Stimulated activated CD4-positive, alpha-beta T cell treated with anti-CD3 and anti-CD28 coated beads, Interleukin-1b, Interleukin-23, amount 100 ng/mL, for 24 hours (primary cell): Measurements from ENCODE around the gene ZDHHC11B.
"Not testable (repeated sequence)": the region's sequence is repeated elsewhere in the genome, so short reads cannot be mapped to it uniquely, and the experiment has no call there.

Source experiments
- DNase-seq, 4 experiments: peaks; one replicate each; pipeline ENCODE4 v3.0.0-alpha.2; 2020; ENCODE audit warnings: low read depth in 4 of 4, low spot score in 1 of 4

ZDHHC11B gene

DNA sequence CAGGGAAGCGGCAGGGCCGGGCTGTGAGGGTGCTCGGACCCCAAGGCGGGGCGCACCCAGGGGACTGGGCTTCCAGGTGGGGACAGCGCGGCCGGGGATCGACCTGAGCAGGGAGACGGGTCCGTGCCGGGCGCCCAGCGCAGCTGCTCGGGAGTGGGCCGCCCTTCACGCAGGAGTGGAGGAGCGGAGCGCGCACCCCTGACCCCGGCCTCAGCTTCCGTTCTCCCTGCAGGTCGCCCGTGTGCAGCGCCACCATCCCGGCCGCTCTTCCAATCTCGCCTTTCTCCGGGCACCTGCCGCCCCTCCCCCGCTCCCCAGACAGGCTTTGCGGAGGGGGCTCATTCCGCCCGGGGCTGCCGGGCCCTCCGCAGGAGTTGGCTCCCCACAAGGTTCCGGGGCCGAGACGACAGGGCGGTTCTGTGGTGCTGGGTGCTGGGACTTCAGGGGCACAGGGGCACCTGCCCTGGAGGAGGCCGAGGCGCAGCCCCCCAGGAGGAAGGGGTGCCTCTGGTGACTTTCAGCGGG is 714 bp upstream of the ZDHHC11B start:
- not testable (repeated sequence) for DNase-seq

DNA sequence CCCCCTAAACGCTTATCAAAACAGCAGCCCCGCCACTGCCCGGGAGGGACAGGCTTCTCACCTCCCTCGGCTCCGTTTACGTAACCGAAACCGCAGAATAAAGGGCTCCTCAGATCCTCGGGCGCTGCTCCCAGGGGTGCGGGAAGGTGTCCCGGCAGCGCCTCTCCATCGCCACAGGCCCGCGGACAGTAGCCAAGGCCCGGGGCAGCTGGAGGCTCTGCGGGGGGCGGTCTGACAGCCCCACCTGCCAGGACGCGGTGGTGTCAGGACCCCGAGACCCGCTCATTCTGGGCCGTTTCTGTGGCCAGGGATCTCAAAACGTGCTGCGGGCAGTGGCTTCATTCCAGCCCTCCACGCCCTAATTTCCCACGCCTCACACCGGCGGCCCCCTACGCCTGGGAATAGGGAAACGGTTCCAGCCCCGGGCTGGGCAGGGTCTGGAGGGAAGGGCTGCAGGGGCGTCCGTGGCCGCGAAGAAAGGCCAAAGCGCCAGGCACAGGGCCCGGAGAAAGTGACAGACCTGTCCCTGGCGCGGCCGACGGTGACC is 575 bp downstream of the ZDHHC11B start:
- not testable (repeated sequence) for DNase-seq

DNA sequence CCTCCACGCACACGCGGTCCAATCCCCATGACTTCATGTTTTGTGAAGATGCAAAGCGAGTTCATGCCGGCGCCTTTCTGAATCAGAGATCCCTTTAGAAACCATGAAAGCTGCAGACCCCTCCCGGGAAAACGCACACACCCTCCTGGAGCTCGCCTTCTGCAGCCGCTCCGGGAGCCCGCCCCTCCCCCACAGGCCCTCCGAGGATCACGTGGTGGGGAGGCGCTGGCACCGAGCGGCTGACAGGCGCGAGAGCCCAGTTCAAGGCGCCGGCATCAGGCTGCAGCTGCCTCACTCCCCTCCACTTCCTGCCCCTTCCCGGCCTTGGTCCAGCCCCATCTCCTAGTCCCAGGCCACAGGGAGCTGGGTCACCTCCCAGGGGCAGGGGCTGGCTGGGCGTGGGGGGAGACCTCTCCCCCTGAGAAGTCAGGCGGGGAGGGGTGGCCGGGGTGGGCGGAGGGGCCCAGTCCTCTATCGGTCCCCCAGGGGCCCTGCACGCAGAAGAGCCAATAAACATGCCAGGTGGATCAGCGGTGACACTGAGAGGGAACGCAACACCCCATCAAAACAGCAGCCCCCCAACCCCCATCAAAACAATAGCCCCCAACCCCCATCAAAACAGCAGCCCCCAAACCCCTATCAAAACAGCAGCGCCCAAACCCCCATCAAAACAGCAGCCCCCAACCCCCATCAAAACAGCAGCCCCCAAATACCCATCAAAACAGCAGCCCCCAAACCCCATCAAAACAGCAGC is 1.3 kb downstream of the ZDHHC11B start:
- DNase-seq = not testable (repeated sequence)

DNA sequence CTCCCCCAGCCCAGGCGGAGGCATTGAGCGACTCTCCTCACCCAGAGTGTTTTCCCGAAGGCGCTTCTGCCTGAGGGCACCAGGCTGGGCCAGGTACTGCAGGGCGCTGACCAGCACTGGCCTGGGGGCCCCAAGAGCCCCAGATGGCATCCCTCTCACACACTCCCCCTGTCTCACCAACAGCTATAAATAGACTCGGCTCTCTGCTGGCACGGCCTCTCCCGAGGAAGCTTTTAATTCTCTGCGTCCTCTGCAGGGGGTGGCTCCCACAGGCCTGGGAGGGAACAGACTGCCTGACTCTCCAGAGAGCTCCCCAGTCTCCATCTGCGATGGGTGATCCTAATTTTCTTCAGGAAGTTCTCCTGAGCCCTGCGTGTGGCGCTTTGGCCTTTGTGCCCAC is 2.2 kb downstream of the ZDHHC11B start:
- not testable (repeated sequence) for DNase-seq

DNA sequence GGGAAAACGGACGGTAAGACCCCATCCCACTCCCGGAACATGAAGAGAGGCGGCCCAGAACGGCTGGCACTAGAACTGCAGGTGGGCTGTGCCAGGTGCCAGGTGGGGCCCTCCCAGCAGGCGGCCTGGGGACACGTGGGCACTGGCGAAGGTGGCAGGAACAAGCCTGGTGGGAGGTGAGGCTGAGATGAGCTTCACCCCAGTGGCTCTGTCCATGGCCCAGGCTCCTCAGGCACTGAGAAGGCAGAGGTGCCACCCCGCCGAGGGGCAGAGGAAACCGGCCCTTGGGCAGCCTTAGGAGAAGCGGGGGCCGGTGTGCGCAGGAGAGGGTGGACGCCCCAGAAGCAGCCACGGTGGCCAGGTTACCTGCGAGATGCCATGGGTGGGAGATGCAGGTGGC is 4.0 kb downstream of the ZDHHC11B start:
- DNase-seq = not testable (repeated sequence)

DNA sequence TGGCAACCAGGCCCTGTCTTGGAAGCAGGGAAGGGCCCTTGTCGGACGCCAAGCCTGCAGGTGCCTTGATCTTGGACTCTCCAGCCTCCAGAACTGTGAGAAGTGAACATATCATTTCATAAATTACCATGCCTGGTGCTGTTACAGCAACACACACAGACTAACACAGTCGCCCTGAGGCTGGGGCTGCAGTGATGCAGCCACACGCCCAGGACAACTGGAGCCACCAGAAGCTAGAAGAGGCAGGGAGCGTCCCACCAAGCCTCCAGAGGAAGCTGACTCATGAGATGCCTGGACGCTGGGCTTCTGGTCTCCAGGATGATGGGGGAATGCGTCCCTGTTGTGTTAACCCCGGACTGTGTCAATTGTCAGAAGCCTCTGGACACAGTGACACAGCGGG is 5.6 kb downstream of the ZDHHC11B start:
- DNase-seq = not testable (repeated sequence)

DNA sequence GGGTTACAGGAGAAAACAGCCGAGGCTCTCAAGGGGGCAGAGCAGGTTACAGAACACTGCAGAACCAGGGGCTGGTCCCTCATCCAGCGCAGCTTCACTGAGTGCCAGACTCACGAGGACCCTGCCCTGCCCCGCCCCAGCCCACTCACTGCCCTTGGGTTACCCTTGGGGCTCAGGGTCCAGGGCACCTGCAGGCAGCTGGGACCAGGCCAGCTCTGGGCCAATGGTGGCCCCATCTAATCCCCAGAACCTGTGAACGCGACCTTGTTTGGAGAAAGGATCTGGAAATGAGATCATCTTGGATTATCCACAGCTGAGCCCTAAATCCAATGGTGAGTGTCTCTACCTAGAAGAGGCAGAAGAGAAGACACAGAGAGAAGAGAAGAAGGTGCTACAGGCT is 6.1 kb downstream of the ZDHHC11B start:
- not testable (repeated sequence) for DNase-seq

DNA sequence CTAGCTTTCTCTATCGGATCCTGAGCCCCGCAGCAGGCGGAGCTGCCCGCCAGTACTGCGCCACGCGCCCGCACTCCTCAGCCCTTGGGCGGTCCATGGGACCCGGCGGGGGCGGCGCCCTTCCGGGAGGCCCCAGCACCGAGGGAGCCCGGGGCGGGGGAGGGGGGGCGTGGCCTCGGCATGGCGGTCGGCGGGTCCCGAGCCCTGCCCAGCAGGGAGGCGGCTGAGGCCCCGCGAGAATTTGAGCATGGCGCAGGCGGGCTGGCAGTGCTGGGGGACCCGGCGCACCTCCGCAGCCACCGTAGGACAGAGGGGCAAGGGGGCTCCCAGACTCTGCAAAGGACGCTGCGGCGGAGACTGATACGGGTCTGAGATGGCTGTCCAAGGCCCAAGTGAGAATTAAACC is 6.8 kb downstream of the ZDHHC11B start:
- DNase-seq = no peak

DNA sequence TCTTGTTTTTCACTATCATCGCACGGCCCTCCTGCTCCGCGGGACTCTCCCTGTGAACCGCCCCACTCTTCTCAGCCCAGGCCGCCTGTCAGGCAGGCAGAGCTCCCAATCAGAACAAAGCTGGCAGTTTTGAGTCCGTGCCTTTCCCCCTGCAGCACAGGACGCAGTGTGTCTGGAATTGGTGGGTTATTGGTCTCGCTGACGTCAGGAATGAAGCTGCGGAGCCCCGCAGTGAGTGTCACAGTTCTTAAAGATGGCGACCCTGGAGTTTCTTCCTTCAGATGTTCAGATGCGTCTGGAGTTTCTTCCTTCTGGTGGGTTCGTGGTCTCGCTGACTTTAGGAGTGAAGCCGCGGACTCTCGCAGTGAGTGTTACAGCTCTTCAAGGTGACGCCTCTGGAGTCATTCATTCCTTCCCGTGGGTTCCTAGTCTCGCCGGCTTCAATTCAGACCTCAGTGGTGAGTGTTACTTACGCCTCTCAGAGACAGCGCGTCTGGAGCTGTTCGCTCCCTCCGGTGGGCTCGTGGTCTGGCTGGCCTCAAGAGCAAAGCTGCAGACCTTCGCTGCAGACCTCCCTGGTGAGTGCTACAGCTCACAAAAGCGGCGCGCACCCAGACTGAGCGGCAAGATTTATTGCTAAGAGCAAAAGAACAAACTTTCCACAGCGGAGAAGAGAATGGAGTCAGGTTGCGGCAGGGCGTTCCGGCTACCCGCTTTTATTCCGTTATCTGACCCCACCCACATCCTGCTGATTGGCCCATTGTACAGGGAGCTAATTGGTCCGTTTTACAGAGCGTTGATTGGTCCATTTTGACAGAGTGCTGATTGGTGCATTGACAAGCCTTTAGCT is 7.4 kb downstream of the ZDHHC11B start:
- no peak for DNase-seq

DNA sequence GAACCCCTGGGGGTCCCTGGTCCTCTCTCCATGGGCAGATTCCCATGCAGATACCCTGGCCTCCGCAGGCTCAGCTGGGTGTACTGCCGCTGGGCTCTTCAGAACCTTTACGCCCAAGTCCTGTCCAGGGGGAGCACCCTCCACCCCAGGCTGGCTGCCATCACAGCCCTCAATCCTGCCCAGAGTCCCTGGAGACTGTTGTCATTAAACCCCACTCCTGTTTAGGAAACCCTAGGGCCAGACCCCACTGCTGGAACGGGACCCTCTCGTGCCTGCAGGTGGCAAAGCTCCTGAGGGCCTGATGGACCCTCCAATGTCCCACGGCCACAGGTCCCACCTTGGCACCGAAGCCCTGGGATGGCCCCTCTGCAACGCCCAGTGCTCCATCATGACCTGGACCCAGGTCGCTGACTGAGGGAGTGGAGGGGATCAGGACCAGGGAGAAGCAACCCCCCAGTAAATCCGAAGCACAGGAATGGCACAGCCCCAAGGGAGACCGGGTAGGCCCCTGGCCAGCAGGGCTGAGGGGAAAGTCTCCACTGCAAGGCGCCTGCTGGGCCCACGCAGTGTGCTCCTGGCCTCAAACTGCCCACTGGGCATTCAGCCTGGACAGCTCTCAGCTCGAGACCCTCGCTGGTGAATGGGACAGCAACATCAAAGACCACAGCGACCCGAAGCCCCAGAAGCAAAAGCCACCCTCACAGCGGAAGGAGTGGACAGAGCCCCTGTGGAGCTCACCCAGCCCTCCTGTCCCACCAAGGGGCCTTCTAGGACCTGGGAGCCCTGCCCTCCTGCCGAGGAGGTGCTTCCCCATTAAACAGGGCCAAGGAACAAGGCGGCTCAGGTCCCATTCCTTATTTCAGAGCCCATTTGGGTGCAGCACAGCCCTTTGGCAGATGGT is 8.3 kb downstream of the ZDHHC11B start:
- DNase-seq = no peak

DNA sequence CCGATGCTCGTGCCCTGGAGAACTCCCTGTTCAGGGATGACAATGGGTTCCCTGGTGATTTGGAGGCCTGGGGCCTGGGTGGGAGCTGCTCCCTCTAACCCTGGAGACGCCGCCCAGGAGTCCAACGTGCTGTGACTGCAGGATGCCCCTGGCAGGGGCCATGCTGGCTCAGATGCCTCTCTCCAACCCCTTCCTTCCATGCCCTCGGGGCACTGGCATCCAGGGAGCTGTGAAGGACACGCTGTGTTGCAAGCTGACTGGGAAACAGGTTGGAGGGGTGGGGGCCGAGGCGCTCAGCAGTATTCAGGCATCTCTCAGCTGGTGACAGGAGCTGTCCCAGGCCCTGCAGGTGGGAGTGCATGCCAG is 9.0 kb downstream of the ZDHHC11B start:
- not testable (repeated sequence) for DNase-seq

DNA sequence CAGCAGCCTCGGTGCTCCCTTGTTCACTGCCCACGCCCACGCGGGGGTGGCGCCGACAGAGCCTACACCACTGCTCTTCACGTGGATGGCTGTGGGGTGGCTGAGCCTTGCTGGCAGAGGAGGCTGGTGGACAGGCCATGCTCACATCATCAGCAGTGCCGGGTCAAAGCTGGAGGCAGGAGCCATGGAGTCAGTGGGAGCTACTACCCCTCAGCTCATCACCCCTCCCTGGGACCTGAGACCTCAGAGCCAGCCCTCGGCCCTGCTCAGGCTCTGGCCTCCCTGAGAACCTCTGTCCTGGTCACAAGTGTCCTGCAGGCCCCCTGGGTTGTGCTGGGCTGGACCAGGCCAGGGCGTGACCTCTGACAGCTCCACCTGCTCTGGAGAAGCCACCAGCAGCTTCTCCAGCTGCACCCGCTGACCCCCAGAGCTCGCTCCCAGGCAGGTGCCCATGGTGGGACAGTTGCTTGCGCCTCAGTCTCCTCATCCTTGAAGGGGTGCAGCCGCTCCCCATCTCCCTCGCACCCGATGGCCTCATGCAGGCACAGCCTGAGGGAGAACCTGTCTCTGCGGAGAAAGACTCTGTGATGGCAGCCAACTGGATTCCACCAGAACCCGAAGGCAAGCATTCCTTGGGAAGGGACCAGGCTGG is 9.5 kb downstream of the ZDHHC11B start:
- DNase-seq = not testable (repeated sequence)

DNA sequence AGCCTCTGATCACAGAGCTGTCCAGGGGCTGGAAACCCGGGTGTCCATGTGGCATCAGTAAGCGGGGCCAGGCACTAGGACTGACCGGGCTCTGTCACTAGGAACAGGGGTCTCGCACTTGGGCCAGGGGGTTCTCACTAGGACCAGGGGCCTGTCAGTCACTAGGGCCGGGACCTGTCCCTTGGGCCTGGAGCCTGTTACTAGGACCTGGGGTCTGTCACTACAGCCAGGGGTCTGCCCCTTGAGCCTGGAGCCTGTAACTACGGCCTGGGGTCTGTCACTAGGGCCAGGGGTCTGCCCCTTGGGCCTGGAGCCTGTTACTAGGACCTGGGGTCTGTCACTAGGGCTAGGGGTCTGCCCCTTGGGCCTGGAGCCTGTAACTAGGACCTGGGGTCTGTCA is 10.2 kb downstream of the ZDHHC11B start:
- not testable (repeated sequence) for DNase-seq

DNA sequence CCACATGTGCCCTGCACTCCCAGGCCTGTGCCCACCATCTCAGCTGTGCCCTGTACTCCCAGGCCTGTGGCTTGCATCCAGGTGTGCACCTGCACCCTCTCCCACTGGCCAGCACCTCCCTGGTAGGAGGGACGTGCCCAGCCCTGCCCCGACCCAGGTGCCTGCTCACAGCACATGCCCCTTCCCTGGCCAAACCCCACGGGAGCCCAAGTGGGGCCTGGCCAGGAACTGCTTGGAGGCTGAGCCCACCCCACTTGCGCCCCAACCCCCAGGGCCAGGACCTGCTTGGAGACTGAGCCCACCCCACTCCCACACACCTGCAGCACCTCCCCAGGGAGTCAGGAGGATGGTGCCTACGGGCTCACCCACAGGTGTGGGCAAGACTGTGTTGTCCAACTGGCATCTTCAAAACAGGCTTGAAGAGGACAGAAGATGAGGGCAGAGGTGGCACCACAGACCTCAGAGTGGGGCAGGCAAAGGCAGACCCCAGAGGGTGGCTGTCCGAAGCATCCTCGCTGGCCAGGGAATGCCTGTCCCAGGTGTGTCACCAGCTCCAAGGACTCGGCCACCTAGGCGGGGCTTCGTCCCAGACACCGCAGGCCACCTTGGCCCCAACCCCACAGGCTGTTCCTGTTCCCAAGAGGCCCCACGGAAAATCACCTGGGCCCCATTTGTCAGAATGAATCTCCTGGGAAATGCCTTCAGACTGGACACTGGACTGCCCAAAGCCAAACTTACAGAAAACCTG is 10.8 kb downstream of the ZDHHC11B start:
- DNase-seq = no peak

DNA sequence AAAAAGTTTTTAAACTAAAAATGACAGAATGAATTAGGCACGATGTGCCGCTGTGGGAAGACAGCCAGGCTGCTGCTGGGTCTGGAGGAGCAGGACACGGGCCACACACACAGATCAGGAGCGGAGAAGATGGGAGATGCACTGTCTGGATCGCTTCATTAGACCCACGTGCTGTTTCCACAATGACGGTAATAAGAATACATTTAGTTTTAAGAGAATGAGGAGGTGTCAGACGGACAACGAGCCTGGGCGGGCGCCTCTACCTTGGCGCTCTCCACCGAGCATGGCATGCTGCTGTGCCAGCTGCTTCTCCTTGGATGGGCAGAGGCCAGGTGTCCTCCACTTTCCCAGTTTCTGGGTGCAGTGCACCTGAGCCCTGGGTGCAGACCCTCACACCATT is 11.6 kb downstream of the ZDHHC11B start:
- not testable (repeated sequence) for DNase-seq

DNA sequence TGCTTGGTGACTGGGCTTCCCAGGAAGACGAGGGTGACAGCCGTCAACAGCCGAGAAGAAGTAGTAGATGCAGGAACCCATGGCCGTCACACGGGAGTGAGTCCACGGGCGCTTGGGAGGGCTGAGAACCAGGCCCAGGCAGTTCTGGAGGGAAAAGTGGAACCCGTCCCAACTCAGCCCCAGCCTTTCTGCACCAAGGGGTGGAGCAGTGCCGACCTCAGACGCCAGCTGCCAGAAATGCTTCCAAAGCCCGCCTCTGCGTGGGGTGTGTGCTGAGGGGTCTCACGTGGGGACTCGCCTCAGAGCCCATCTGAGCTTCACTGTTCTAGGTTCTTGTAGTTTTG is 12.0 kb downstream of the ZDHHC11B start:
- DNase-seq = not testable (repeated sequence)

DNA sequence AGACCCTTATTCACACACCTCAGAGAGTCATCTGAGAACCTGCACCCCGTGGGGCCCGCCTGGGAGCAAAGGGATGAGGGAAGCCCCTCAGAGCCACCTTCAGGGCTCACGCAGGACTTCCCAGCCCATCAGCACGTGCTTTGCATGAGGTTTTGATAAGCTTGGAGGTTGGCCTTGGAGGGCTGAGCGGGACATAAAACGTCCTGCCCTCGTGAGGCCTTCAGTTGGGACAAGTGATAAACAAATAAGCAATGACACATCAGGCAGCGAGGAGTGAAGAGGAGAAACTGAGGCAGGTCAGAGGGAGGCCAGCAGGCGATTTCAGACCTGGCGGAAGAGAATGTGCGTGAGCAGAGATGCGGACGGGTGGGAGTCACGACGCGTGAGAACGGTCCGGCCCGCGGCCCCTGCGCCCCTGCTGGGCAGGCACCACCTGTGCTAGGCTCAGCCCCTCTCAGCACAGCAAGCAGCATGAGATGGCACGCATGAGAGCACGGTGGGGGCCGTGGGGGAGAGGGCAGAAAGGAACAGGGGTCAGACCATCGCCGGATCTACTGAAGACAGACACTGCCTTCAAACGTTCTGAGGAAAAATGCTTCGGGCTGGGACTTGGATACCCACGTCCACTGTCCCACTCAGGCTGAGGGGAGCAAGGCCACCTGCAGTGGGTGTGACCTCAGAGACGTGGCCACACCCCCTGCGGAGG is 12.5 kb downstream of the ZDHHC11B start:
- not testable (repeated sequence) for DNase-seq

DNA sequence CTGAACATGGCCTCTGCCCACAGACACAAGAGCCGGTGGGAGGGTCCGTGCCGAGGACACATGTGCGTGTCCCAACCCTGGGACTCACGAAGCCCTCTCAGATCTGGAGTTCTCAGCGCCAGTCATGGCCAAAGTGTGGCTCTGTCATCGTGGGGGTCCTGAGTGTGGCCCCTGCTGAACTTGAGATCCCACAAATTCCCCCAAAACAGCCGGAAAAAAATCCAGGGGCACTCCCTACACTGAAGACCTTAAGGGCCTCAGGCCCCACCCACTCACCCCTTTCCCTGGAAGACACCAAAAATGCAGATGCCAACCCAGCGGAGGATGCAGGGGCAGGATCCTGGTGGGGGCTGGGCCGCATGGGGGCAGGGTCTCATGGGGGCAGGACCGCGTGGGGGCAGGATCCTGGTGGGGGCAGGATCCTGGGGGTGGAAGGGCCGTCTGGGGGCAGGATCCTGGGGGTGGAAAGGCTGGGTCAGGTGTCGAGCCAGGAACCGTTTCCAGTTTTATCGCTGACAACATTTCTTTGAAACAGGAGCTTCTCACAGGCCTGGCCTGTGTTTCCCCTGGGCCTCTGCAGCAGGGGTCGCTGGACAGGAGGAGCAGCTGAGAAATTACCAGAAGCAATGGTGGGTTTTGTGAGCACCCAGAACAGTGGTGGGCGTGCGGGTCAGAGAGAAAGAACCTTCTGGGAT is 13.3 kb downstream of the ZDHHC11B start:
- not testable (repeated sequence) for DNase-seq
